HG03457 (cell line): ENCODE data around the gene THAP12.

Experiments
- ATAC-seq: cut with Tn5 transposase; IDR thresholded peaks from one replicate; pipeline ENCODE4 v1.9.1; 2021; ENCODE audit warnings: moderate number of reproducible peaks; ENCODE audit not compliant: unreplicated experiment

Gene THAP12

DNA sequence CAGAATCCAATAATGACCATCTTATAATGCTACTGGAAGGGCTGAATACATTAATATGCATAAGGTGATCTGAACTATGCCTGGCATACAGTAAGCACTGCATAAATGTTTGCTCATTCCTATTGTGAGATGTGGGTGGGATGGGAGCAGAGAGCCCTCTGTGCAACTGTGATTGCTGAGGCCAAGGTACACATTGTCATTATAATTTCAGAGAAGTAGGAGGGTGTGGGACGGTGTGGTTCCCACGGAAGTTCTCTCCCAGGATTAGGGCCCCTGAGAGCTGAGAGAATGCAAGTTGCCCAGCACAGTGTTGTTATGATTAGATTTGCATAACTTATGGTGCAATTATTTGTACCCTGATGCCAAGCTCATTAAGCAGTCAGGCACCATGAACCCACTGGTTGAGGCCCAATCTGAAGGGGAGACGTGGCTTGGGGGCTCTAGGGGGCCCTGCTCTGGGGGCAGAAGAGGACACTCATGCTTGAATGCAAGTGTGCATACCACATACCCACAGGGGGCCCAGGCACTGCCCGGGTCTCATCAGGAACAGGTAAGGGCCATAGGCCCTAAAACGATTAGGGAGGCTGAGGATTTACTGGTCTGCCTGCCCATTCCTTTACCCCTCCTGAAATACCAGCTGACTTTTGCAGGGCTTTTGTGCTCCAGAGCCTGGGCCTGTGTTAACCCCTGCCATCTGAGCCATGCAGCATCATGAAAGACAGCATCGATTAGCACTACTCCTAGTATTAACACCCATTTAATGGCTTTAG is 72.8 kb downstream of the THAP12 start:
- ATAC-seq = no peak

DNA sequence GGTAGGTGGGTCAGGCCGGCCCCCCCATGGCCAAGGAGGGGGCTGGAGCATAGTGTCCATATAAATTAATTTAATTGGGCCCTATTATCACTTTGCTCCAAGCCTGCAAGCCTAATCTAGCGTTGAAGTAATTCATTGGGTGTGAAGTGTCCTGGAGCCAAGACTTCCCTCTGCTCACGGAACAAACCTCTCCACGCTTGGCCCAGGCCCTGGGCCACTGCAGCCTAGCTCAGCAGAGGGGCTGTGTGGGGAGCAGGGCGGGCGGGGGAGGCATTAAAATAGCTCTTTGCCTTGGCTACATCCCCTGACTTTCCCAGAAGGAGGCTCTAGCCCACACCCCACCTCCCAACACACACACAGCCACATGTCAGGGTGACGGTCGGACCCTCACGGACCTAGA is 73.5 kb downstream of the THAP12 start:
- no peak for ATAC-seq

DNA sequence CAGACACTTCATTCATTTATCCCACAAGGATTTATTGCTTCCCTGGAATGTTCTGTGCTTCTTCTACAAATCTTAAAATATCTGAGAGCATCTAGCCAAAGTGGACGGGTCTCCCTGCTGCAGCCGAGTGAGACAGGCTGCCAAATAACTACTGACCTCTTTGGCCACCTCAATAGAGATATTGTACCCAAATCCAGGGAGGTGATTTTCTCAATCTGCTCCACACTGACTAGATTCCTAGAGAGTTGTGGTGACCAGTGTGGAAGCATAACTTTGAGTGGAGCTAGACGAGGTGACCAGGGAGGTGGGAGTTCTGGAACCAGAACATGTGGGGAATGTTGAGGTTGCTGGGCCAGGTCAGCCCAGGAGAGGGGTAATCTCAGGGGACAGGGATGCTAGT is 77.5 kb downstream of the THAP12 start:
- no peak for ATAC-seq

DNA sequence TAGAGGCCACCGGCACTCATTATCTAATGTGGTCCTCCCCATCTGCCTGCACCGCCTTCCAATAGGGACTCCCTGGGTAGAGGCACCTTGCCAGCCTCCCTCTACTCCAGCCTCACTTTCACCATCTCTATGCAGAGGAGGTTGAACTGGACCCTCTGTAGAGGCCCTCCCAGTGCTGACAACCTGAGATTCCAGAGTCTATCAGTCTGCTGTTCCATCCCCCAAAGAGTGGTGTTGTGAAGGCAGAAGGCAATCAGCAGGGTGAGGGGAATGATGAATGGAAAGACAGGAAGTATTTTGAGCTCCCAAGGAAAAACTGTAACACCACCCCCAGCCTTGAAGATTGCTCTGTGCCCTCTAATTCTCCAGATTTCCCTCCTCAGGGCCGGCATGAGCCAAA is 77.9 kb downstream of the THAP12 start:
- ATAC-seq = no peak
